GM19240 (cell line): ENCODE results near the gene GCGR.

ENCODE experiments used
- DNase-seq: peaks from one replicate; pipeline ENCODE4 v3.0.0; 2011; ENCODE audit warnings: low spot score; ENCODE audit not compliant: insufficient read length

The GCGR gene

DNA sequence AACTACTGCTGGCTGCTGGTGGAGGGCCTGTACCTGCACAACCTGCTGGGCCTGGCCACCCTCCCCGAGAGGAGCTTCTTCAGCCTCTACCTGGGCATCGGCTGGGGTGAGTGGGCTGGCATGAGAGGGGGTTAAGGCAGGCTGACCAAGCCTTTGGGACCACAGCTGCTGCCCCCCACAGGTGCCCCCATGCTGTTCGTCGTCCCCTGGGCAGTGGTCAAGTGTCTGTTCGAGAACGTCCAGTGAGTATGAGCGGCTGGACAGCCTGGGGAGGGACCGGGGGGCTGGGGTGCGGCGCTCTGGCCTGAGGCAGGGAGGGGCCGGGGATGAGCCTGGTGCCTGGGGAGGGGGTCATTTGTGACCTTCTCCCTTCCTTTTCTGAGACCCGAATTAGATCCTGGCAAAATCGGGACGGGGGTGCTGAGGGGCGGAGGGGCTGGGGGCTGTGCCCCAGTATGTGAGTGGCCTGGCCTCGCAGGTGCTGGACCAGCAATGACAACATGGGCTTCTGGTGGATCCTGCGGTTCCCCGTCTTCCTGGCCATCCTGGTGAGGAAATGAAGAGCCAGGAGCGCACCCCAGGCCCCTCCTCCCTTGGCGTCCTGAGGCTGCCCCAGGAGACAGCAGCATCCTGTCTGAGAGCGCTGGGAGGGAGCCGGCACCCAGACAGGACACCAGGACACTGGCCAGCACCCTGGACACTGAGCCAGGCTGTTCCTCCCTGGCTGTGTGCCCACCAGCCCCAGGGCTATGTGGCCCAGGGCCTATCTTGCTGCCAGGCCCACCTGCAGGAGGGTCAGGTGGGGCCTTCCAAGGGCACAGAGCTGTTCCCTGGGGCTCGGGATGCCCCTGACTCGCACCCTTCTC lies 8.0 kb downstream of the GCGR start:
- no peak for DNase-seq

GRCh38 chr17:81812571-81813370 lies 8.8 kb downstream of the GCGR start:
- no peak for DNase-seq

GRCh38 chr17:81813371-81813684 lies 9.4 kb downstream of the GCGR start:
- DNase-seq: no peak

- DNase-seq: no peak
These were observed 10.1 kb downstream of the GCGR start for GRCh38 chr17:81813861-81814683.

- no peak for DNase-seq
These were observed 11.0 kb downstream of the GCGR start for GRCh38 chr17:81814748-81815645.

- DNase-seq: no peak
These were observed 11.7 kb downstream of the GCGR start for GRCh38 chr17:81815646-81815986.

DNA sequence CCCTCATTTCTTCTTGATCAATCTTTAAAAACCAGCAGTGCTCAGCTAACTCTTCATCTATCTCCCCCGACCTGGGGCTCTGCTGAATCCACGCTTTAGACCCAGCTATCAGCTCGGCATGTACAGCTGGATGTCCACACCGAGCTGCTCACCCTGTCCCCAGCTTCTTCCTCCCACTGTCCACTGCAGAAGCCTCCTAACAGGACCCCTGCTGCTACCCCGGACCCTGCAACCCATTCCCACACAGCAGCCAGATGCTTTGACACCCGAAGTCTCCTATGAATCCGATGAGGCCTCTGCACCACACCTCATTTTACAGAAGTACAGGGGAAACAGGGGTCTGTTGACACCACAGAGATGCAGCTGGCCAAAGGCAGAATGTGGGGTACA lies 13.8 kb downstream of the GCGR start:
- no peak for DNase-seq

DNA sequence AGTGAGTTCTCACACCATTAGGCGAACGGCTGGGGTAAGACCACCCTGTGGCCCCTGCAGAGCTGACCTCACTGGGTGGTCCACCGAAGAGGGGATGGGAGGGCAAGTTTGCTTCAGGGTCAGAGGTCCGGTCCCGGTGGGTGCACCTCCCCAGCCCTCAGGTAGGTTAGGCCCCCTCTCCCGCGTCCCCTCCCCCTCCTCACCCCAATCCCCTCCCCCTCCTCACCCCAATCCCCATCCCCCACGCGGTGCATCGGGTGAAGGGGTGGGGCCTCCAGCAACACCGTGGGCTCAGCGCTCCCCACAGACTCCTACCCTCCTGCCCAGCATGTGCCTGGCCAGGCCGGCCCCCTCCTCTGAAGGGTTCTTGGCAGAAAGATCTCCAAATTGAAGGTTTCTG lies 15.8 kb downstream of the GCGR start:
- DNase-seq: no peak

- DNase-seq: no peak
These were observed 17.2 kb downstream of the GCGR start for GRCh38 chr17:81821147-81821546.

DNA sequence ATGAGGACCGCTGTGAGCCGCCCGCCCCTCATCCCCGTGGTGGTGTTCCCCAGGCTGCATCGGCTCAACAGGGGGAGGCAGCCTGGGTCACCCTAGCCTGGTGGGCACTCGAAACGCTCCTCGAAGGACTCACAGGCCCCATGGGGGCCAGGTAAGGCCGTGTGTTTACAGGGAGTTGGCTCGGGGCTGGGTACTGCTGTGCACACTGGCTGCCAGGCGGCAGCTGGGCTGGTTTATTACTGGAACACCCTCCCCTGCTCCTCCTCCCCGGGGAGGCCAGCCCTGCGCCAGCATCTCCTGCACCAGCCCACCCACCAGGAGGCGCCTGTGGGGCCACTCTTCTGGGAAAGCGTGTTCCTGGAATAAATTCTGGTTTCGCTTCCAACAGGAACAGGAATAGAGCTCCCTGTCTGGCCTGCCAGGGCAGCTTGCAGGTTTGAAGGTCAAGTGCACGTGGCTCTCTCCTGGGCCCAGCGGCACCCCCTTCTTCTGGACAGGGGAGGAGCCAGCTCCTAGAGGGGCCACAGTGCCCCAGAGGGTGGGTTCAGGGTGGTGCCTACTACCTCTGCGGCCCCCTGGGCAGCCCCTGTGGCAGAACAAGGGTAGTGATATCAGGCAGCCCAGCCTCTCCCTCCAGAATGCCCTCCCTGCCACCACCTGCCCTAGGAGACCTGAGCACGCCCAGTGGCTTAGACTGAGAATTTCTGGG lies 17.8 kb downstream of the GCGR start:
- DNase-seq: no peak

GRCh38 chr17:81822312-81822637 lies 18.3 kb downstream of the GCGR start:
- no peak for DNase-seq

DNA sequence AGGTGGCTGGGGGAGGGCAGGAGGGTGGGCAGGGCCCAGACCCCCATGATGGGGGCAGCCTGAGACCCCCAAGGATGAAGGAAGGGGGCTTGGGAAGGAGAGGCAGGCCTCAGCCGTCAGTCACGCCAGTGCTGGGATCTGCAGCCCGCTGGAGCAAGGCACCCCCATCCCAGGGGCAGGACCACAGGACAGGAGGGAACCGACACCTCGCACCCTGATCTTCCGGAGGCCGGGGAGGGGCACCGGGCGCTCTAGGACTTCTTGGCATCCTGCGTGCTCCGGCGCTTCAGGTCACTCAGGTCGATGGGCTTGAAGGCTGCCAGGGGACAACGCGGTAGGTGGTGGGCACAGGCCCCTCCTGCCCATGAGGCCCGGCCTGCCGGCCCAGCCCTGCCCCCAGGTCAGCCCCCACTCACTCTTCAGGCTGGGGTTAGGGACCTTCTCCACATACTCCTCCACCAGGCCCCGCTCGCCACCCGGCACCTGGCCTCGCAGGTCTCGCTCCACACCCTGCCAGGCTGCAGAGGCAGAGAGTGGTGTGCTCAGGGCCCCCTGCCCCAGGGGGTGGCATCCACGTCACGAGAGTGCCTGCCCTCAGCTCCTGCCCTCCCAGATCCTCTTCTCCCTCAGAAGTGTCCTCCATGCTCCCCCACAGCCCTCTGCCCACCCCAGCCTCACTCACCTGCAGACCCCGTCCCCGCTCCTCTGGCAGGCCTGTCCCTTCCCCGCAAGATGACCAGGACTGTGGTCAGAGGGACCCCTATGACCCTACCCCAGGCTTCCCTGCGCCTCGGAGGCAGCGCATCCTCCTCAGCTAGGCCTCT lies 19.3 kb downstream of the GCGR start:
- DNase-seq: no peak

DNA sequence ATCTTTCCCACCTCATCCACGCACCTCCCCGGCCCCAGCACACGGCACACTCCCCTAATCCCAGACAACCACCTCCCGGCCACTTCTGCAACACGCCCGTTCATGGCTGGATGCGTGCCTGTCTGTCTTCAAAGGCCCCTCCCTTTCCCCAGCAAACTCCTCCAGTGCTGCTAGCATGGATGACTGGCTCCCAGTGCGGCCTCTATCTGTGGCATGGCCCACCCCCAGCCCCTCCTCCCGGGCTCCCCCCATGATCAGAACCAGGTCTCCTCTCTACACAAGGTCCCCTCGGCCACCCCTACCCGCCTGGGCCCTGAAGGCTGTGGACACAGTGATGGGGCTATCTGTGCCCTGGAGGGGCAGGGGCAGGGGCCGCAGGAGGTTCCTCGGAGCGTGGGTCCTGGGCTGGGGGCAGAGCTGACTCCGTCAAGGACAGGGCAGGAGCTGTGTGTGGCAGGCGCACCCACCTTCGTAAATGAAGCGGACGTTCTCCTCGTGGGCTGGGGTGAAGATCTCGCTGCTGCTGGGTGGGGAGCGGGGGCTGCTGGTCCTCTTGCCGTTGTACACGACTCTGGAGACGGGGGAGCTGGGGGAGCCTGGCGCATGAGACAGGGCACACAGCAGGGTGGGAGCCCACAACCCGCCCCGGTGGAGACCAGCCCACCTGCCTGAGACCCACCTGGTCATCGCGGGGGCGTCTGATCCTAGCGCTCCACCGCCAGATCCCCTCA lies 20.0 kb downstream of the GCGR start:
- no peak for DNase-seq

DNA sequence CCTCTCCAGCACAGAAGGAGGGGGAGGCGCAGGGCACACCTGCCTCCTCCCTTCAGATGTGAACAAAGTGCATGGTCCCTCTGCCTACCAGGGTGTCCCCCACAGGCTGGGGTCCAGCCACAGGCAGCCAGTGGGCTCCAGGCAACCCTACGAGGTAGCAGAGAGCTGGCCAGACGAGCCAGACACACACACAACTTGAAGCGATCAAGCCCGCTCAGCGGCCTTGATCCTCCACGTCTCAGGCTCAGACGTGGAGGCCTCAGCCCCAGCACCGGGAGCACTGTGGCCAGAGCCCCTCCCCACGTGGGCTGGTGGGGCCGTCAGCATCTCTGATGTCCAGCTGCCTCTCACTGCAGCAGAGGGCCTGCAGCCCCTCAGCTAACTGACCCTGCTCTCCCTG lies 20.6 kb downstream of the GCGR start:
- DNase-seq: no peak

GRCh38 chr17:81825841-81826466 lies 22.0 kb downstream of the GCGR start:
- no peak for DNase-seq

GRCh38 chr17:81828656-81829055 lies 24.7 kb downstream of the GCGR start:
- DNase-seq: no peak

- no peak for DNase-seq
These were observed 25.9 kb downstream of the GCGR start for GRCh38 chr17:81829858-81830257.

DNA sequence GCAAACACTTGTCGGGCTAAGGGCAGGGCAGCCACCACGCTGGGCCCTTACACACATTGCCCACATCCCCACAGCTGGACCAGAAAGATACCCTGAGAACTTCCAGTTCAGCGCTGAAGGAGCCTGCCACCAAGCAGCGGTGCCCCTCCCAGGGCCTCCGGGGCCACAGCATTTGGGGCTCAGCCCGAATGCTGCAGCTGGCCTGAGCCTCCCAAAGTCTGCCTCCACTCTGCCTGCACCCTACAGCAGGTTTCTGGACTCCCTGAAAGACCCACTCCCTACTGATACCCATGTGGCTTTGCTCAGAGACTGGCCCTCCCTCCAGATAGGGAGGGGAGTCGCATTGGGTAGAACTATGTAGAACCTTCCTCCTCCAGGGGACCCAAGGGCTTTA lies 27.6 kb downstream of the GCGR start:
- DNase-seq: no peak
